Lower leg skin (tissue), 4 donors: ENCODE data around the gene VASN. TPM values are rescaled to one million over a fixed set of nuclear protein-coding genes. Genes with fewer than 3 reads are reported as not detected.

Experiments
- DNase-seq, 2 donors: peaks; one replicate each; pipeline ENCODE4 v3.0.0-alpha.2; 2019; ENCODE audit warnings: low spot score in 2 of 2
- H3K4me3 ChIP-seq: fragments of 200-600 bp; sonication (generic); 2 replicates; pipeline ENCODE4 v1.5.1; 2017; ENCODE audit warnings: mild to moderate bottlenecking, low read depth; ENCODE audit not compliant: poor library complexity, severe bottlenecking
- POLR2A ChIP-seq, 2 donors: fragments of 450-650 bp; IDR thresholded peaks; one replicate each; pipeline ENCODE4 v1.6.1; 2016 to 2017; ENCODE audit warnings: antibody characterized with exemption in 2 of 2, mild to moderate bottlenecking in 1 of 2, moderate library complexity in 1 of 2
- WGBS, 2 donors: methylation state at CpG; one replicate each; pipeline ENCODE4 v1.1.5; 2018; 5-methylcytosine and 5-hydroxymethylcytosine counted together
- intact Hi-C: fragments of 100-400 bp; cut with DNase I; formaldehyde crosslinking; loops from one replicate; pipeline ENCODE4 v1.15.0; 2023; ENCODE audit warnings: low total_unique reads
- total RNA-seq, 4 donors: library from RNA; depleted of rRNA; stranded (reverse); fragments of >200 nt; gene quantifications; one replicate each; pipeline ENCODE4 v1.1.0, GENCODE V29; 2016
- TF ChIP-seq, protein P1 (sequence below), 3 donors: fragments of 450-650 bp; IDR thresholded peaks; one replicate each; pipeline ENCODE4 v1.5.1; 2016; ENCODE audit warnings: antibody characterized with exemption in 3 of 3, mild to moderate bottlenecking in 3 of 3, moderate library complexity in 2 of 3

VASN gene
- total RNA-seq, 4 donors from 2014 or later: 35.6 to 52.8 (median 46.7) TPM

DNA sequence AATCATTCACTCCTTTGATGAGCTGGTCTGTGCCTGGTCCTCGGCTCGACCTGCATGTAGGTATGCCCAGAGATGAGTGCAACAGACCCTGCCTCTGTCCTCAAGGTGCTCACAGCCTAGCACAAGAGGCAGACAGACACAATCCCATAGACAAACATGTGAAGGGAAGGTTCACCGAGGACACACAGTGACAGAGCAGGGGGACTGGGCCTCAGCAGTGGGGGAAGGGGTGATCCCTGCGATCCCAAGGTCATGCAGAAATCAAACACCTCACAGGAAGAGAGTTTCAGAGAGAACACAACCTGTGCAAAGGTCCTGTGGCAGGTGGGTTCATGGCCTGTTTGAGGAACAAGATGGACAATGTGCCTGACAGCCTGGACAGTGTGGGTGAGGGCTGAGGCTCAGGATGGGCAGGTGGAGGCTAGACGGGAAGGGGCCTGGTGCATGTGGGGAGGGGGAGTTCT lies 4.2 kb upstream of the VASN start:
- no peak overlapping the region for H3K4me3 ChIP-seq
- WGBS, 2 donors: 94 to 99% methylated on average over 5 of the region's 5 CpGs
- DNase-seq: no peak
- TF ChIP-seq, protein P1, sequence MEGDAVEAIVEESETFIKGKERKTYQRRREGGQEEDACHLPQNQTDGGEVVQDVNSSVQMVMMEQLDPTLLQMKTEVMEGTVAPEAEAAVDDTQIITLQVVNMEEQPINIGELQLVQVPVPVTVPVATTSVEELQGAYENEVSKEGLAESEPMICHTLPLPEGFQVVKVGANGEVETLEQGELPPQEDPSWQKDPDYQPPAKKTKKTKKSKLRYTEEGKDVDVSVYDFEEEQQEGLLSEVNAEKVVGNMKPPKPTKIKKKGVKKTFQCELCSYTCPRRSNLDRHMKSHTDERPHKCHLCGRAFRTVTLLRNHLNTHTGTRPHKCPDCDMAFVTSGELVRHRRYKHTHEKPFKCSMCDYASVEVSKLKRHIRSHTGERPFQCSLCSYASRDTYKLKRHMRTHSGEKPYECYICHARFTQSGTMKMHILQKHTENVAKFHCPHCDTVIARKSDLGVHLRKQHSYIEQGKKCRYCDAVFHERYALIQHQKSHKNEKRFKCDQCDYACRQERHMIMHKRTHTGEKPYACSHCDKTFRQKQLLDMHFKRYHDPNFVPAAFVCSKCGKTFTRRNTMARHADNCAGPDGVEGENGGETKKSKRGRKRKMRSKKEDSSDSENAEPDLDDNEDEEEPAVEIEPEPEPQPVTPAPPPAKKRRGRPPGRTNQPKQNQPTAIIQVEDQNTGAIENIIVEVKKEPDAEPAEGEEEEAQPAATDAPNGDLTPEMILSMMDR (IDR thresholded peaks at IDR 0.05): no peak
- TF ChIP-seq POLR2A (IDR thresholded peaks at IDR 0.05): no peak
- intact Hi-C loops: no loop called here

DNA sequence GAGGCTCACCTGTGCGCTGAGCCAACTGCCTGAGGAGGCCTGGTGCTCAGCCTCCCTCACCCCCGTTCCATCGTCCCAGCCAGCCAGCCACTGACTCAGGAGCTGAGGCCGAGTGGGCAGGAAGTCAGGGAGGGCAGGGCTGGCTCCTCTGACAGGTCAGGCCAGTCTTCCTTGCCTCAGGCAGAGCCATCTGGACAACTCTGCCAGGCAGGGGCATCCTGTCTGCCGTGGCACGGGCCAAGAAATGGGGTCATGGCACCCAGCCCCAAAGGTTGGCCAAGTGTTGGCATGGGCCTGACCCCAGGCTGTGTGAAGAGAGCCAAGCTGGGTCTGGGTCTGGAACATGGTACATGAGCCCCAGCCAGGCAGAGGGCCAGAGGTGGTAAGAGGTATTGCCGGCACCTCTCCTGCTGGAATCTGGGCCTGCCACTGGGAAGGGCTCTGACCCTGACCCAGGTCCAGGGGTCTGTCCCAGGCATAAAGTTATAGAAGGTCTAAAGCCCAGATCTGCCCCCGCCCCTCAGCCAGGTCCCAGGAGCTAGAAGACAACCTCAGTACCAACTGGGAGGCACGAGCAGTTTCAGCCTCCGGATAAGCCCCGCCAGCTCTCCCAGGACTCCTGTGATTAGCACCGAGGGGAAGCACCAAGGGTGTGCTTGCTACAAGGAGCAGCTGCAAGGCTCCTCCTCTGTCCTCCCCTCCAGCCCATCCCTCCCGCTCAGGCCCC lies 2.5 kb upstream of the VASN start:
- TF ChIP-seq, protein P1 (IDR thresholded peaks at IDR 0.05): no peak
- TF ChIP-seq POLR2A (IDR thresholded peaks at IDR 0.05): no peak
- 66 to 80% methylated on average over 8 of the region's 13 CpGs for WGBS, 2 donors
- no peak for DNase-seq
- H3K4me3 ChIP-seq: no peak overlapping the region
- intact Hi-C loops: no loop called here

DNA sequence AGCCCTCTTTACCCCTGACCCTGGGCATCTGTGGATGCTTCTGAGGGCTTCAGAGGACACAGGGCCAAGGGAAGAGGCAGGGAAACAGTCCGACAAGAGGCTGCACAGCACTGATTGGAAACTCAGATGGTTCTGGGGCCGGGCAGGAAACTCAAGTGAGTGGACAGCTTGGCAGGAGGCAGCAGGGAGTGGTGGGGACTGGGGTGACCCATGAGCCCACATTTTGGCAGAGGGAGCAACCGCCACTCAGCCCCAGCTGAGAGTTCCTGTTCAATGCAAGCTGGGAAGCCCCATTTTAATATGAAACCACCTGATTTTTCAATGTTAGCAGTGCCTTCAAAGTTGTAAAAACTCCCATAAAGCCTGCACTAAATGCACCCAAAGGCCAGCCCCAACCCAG lies 1.5 kb upstream of the VASN start:
- DNase-seq: no peak
- whole genome bisulfite sequencing, 2 donors: 76 to 92% methylated on average over 3 of the region's 3 CpGs
- TF ChIP-seq, protein P1 (IDR thresholded peaks at IDR 0.05): no peak
- TF ChIP-seq POLR2A (IDR thresholded peaks at IDR 0.05): no peak
- H3K4me3 ChIP-seq: no peak overlapping the region
- intact Hi-C loops: loop anchor here (10.0 kb wide), 1 partner anchor 1135 kb away; no protein-coding TSS in a partner anchor

DNA sequence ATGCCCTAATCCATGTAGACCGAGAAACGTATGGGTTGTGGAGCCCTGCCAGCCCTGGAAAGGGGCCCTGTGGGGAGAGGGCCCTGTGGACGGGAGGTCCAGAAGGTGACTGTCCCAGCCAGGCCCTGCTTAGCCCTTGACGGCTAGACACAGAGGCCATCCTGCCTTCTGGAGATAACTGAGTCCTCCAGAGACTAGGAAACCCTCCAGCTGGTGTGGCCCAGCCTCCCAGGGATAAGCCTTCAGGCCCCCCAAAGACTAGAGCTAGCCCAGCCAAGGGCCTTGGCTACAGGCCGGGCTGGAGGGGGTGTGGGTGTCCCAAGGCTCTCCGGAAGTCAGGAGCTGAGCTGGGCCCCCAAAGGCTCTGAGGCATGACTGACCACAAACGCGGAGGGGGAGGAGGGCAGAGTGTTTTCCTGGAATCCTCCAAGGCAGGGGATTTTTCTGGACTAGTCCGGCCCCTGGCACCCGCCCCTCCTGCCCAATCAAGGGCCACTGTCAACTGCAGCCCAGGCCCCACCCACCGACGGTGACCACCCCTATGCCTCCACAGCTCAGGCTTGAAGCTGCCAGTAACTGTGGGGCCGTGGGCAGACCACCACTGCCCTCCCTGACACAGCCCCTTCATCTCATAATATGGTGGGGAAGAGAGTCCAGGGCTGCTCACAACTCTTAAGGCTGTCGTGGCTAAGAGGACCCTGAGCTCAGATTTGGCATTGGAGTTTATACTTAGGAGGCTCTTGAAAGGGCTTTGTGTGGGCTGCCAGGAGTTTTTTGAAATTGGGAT lies 885 bp upstream of the VASN start:
- WGBS, 2 donors: 60 to 74% methylated on average over 13 to 14 of the region's 14 CpGs
- DNase-seq: peak in 1 of 2 donors; percentile 93

DNA sequence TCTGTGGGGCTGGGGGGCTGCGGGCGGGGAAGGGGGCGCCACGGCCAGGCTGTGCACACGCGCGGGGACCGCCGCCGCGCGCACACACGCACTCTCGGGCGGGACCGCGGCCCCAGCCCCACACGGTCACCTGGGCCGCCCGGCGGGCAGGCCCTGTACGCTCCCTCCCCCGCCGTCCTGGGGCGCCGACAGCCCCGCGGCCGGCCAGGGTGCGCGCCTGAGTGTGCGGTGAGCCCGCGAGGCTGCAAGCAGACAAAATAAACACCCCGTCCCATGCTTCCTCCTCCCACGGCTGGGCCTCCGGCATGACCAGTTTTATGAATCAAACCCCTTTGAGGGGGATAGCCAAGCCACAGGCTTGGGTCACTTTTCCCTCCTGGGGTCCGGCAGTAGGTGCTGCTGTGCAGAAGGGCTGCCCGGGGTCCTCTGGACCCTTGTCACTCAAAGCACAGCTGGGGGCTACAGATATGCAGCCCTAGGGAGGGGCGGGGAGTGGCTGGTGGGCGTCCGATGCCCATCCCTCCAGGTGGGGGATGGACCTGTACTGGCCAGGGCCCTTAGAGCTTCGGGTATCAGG lies 441 bp downstream of the VASN start:
- peak overlapping the region; percentile 35 for H3K4me3 ChIP-seq
- DNase-seq: no peak
- 6 to 40% methylated on average over 1 to 32 of the region's 43 CpGs for WGBS, 2 donors
- intact Hi-C loops: loop anchor here (10.0 kb wide), 1 partner anchor 1133 kb away; no protein-coding TSS in a partner anchor
- TF ChIP-seq POLR2A (IDR thresholded peaks at IDR 0.05): no peak
- TF ChIP-seq, protein P1 (IDR thresholded peaks at IDR 0.05): no peak

More for the DNA sequence above, 885 bp upstream of the VASN start:
- intact Hi-C loops: loop anchor here (10.0 kb wide), 1 partner anchor 1134 kb away; no protein-coding TSS in a partner anchor
- no peak overlapping the region for H3K4me3 ChIP-seq
- TF ChIP-seq POLR2A (IDR thresholded peaks at IDR 0.05): no peak
- TF ChIP-seq, protein P1 (IDR thresholded peaks at IDR 0.05): no peak
